ENCODE results near the gene BMAL1. TPM values are rescaled to one million over a fixed set of nuclear protein-coding genes. Genes with fewer than 3 reads are reported as not detected.

Gene BMAL1
- total RNA-seq, 1 donor from 2014 or later = 26.5 TPM

- Mint-ChIP-seq H3K36me3 (no peaks in the 10 kb centered on the region), H3K9me3 (no peaks in the 10 kb centered on the region), H3K27me3 (ENCODE audit: insufficient read depth, low read depth) (peaks cover 9% of the 10 kb centered on the region), H3K27ac (no peak overlapping the region), H3K4me1 (peaks cover 4% of the 10 kb centered on the region), H3K4me3 (no peak overlapping the region)
- Histone ChIP-seq H3K79me2 (ENCODE audit: low read depth) (no peaks in the 10 kb centered on the region), H3K9ac (no peak overlapping the region), H3K4me1 (no peaks in the 10 kb centered on the region), H3K4me2 (no peak overlapping the region), H3K9me3 (ENCODE audit: low read depth) (no peaks in the 10 kb centered on the region), H2AFZ (replicated peaks) (no peak overlapping the region), H3K36me3 (no peaks in the 10 kb centered on the region), H3K27ac (no peak overlapping the region), H3F3A (ENCODE audit: low read depth) (no peaks in the 10 kb centered on the region), H4K20me1 (ENCODE audit: low read depth) (no peaks in the 10 kb centered on the region), H3K4me3 (no peak overlapping the region), H3K27me3 (no peaks in the 10 kb centered on the region)
- no peak for DNase-seq (ENCODE audit: low spot score)
- TF ChIP-seq EZH2phosphoT487 (IDR thresholded peaks at IDR 0.05) (no peak), EZH2 (IDR thresholded peaks at IDR 0.05) (no peak), CTCF (IDR thresholded peaks at IDR 0.05) (no peak)
Observed at GRCh38 chr11:13352711-13353110, 75.1 kb downstream of the BMAL1 start.

GRCh38 chr11:13354335-13354734 is 76.7 kb downstream of the BMAL1 start:
- H3K9me3 Mint-ChIP-seq = no peaks in the 10 kb centered on the region
- H3K4me3 Mint-ChIP-seq = no peak overlapping the region
- Histone ChIP-seq H3K27ac (no peak overlapping the region), H4K20me1 (ENCODE audit: low read depth) (no peaks in the 10 kb centered on the region), H2AFZ (replicated peaks) (no peak overlapping the region), H3K4me3 (no peak overlapping the region), H3K27me3 (no peaks in the 10 kb centered on the region), H3K4me1 (peaks cover 5% of the 10 kb centered on the region), H3K79me2 (ENCODE audit: low read depth) (no peaks in the 10 kb centered on the region), H3K4me2 (no peak overlapping the region), H3K36me3 (no peaks in the 10 kb centered on the region), H3F3A (ENCODE audit: low read depth) (peaks cover 3% of the 10 kb centered on the region), H3K9me3 (ENCODE audit: low read depth) (no peaks in the 10 kb centered on the region), H3K9ac (no peak overlapping the region)
- TF ChIP-seq CTCF (IDR thresholded peaks at IDR 0.05) = peak; percentile 51
- no peak for TF ChIP-seq EZH2 (IDR thresholded peaks at IDR 0.05)
- H3K36me3 Mint-ChIP-seq = no peaks in the 10 kb centered on the region
- H3K4me1 Mint-ChIP-seq = no peaks in the 10 kb centered on the region
- DNase-seq (ENCODE audit: low spot score) = peak; percentile 27
- peaks cover 7% of the 10 kb centered on the region for H3K27me3 Mint-ChIP-seq (ENCODE audit: insufficient read depth, low read depth)
- H3K27ac Mint-ChIP-seq = no peak overlapping the region

GRCh38 chr11:13355191-13355590 is 77.6 kb downstream of the BMAL1 start:
- no peak overlapping the region for H3K27ac ChIP-seq
- no peak overlapping the region for H3K4me3 ChIP-seq
- no peak overlapping the region for H2AFZ ChIP-seq (replicated peaks)
- Mint-ChIP-seq H3K4me1 (peaks cover 4% of the 10 kb centered on the region), H3K4me3 (no peak overlapping the region), H3K36me3 (no peaks in the 10 kb centered on the region), H3K27me3 (ENCODE audit: insufficient read depth, low read depth) (peaks cover 7% of the 10 kb centered on the region), H3K27ac (no peak overlapping the region), H3K9me3 (no peaks in the 10 kb centered on the region)
- no peaks in the 10 kb centered on the region for H3K27me3 ChIP-seq
- DNase-seq (ENCODE audit: low spot score) = no peak
- H3F3A ChIP-seq (ENCODE audit: low read depth) = peaks cover 11% of the 10 kb centered on the region
- H3K36me3 ChIP-seq = no peaks in the 10 kb centered on the region
- peaks cover 13% of the 10 kb centered on the region for H3K4me1 ChIP-seq
- no peaks in the 10 kb centered on the region for H3K9me3 ChIP-seq (ENCODE audit: low read depth)
- H3K79me2 ChIP-seq (ENCODE audit: low read depth) = no peaks in the 10 kb centered on the region
- no peaks in the 10 kb centered on the region for H4K20me1 ChIP-seq (ENCODE audit: low read depth)
- no peak overlapping the region for H3K9ac ChIP-seq
- TF ChIP-seq EZH2phosphoT487 (IDR thresholded peaks at IDR 0.05) (no peak), CTCF (IDR thresholded peaks at IDR 0.05) (no peak), EZH2 (IDR thresholded peaks at IDR 0.05) (no peak)
- no peak overlapping the region for H3K4me2 ChIP-seq

All from neural progenitor cell (in vitro differentiated cells).